ENCODE data around the gene UBE3C.

Gene UBE3C

DNA sequence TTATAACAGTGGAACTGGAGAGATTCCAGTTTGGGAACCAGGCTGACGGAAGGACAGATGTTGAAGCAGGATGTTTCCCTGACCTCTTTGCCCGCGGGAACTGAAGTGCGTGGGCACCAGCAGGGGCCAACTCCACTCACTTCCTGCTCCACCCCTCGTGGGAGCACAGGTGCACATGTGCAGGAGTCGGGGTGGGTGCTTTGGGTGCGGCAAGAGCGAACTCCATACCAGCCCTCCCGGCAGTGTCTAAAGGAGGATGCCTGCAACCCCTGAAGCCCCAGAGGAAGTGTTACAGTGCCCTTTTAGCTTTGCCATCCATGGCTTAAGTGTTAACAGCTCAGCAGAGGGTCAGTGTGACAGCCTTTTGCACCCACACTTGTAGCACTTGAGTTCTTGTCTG, 27.4 kb upstream of the UBE3C start:
- Histone ChIP-seq H3K79me2 (ENCODE audit: control insufficient read depth, low read length) (no peaks in the 10 kb centered on the region), H3K4me1 (ENCODE audit: control insufficient read depth, low read length) (no peaks in the 10 kb centered on the region), H4K20me1 (ENCODE audit: control insufficient read depth, insufficient read depth, low read depth, low read length) (no peaks in the 10 kb centered on the region), H3K4me3 (ENCODE audit: low read length) (no peak overlapping the region), H3K9me3 (ENCODE audit: control insufficient read depth, insufficient read depth, low read length) (peaks cover 16% of the 10 kb centered on the region), H3K9me2 (replicated peaks; ENCODE audit: control insufficient read depth, low read length) (no peaks in the 10 kb centered on the region), H3K36me3 (ENCODE audit: control insufficient read depth, low read length) (no peaks in the 10 kb centered on the region), H3K27me3 (ENCODE audit: control insufficient read depth, low read length) (no peaks in the 10 kb centered on the region), H3K27ac (ENCODE audit: low read depth, low read length) (no peak overlapping the region), H3F3A (ENCODE audit: control insufficient read depth, insufficient read depth) (no peaks in the 10 kb centered on the region), H3K4me2 (ENCODE audit: low read length) (no peak overlapping the region)
- no peak for TF ChIP-seq EZH2phosphoT487 (IDR thresholded peaks at IDR 0.05; ENCODE audit: borderline replicate concordance, low read length)
- TF ChIP-seq, protein P1, sequence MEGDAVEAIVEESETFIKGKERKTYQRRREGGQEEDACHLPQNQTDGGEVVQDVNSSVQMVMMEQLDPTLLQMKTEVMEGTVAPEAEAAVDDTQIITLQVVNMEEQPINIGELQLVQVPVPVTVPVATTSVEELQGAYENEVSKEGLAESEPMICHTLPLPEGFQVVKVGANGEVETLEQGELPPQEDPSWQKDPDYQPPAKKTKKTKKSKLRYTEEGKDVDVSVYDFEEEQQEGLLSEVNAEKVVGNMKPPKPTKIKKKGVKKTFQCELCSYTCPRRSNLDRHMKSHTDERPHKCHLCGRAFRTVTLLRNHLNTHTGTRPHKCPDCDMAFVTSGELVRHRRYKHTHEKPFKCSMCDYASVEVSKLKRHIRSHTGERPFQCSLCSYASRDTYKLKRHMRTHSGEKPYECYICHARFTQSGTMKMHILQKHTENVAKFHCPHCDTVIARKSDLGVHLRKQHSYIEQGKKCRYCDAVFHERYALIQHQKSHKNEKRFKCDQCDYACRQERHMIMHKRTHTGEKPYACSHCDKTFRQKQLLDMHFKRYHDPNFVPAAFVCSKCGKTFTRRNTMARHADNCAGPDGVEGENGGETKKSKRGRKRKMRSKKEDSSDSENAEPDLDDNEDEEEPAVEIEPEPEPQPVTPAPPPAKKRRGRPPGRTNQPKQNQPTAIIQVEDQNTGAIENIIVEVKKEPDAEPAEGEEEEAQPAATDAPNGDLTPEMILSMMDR (IDR thresholded peaks at IDR 0.05; ENCODE audit: low read depth, low read length, poor library complexity, severe bottlenecking): no peak

DNA sequence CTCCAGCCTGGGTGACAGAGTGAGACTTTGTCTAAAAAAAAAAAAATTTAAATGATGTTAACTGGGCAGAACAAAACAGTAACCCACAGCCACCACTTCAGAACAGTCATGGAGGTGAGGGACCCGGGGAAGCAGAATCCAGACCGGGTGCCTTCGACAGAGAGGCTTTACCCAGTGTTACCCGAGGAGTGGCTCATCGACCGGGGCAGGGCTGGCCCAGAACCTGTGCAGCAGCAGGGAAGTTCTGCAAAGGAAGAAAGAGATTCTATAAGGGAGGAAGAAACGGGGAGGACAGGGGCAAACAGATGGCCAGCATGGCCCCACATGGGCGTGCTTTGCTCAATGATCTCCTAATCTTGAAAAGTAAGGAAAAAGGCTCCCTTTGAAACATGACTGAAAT, 26.0 kb upstream of the UBE3C start:
- H3F3A ChIP-seq (ENCODE audit: control insufficient read depth, insufficient read depth): no peaks in the 10 kb centered on the region
- no peaks in the 10 kb centered on the region for H3K9me2 ChIP-seq (replicated peaks; ENCODE audit: control insufficient read depth, low read length)
- no peak overlapping the region for H3K27ac ChIP-seq (ENCODE audit: low read depth, low read length)
- TF ChIP-seq EZH2phosphoT487 (IDR thresholded peaks at IDR 0.05; ENCODE audit: borderline replicate concordance, low read length): no peak
- H3K4me3 ChIP-seq (ENCODE audit: low read length): no peak overlapping the region
- no peaks in the 10 kb centered on the region for H3K4me1 ChIP-seq (ENCODE audit: control insufficient read depth, low read length)
- H3K27me3 ChIP-seq (ENCODE audit: control insufficient read depth, low read length): no peaks in the 10 kb centered on the region
- no peaks in the 10 kb centered on the region for H3K36me3 ChIP-seq (ENCODE audit: control insufficient read depth, low read length)
- H3K4me2 ChIP-seq (ENCODE audit: low read length): no peak overlapping the region
- peaks cover 18% of the 10 kb centered on the region for H3K9me3 ChIP-seq (ENCODE audit: control insufficient read depth, insufficient read depth, low read length)
- H3K79me2 ChIP-seq (ENCODE audit: control insufficient read depth, low read length): no peaks in the 10 kb centered on the region
- no peaks in the 10 kb centered on the region for H4K20me1 ChIP-seq (ENCODE audit: control insufficient read depth, insufficient read depth, low read depth, low read length)

DNA sequence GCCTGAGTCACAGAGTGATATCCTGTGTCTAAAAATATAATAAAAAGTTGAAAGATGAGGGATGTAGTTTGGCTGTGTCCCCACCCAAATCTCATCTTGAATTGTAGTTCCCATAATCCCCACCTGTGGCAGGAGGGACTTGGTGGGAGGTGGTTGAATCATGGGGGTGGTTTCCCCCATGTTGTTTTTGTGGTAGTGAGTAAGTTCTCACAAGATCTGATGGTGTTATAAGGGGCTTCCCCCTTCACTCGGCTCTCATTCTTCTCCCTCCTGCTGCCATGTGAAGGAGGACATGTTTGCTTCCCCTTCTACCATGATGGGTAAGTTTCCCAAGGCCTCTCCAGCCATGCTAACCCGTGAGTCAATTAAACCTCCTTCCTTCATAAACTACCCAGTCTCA, 25.1 kb upstream of the UBE3C start:
- Histone ChIP-seq H3K4me2 (ENCODE audit: low read length) (no peak overlapping the region), H4K20me1 (ENCODE audit: control insufficient read depth, insufficient read depth, low read depth, low read length) (no peaks in the 10 kb centered on the region), H3K36me3 (ENCODE audit: control insufficient read depth, low read length) (no peaks in the 10 kb centered on the region), H3K4me1 (ENCODE audit: control insufficient read depth, low read length) (no peaks in the 10 kb centered on the region), H3K9me2 (replicated peaks; ENCODE audit: control insufficient read depth, low read length) (no peaks in the 10 kb centered on the region), H3K79me2 (ENCODE audit: control insufficient read depth, low read length) (no peaks in the 10 kb centered on the region), H3K27me3 (ENCODE audit: control insufficient read depth, low read length) (no peaks in the 10 kb centered on the region), H3K9me3 (ENCODE audit: control insufficient read depth, insufficient read depth, low read length) (peaks cover 18% of the 10 kb centered on the region), H3F3A (ENCODE audit: control insufficient read depth, insufficient read depth) (no peaks in the 10 kb centered on the region), H3K27ac (ENCODE audit: low read depth, low read length) (no peak overlapping the region), H3K4me3 (ENCODE audit: low read length) (no peak overlapping the region)
- no peak for TF ChIP-seq EZH2phosphoT487 (IDR thresholded peaks at IDR 0.05; ENCODE audit: borderline replicate concordance, low read length)
- TF ChIP-seq, protein P1 (IDR thresholded peaks at IDR 0.05; ENCODE audit: low read depth, low read length, poor library complexity, severe bottlenecking): no peak

DNA sequence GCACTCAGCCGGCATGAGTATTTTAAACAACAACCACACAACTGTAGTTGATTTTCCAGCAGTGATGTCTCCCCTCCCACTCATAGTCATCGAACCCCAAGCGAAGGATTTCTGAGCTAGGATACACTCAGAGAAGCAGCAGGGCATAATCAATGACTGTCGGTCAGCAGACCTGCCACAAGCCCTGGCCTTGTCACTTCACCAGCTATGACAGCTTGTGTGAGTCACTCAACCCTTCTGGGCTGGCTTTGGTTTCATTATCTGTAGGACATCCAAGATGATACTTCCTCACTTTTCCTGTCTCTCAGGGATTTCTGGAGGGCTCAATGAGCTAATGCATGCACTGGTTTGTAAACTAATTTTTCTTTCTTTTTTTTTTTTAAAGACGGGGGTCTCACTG, 22.0 kb upstream of the UBE3C start:
- Histone ChIP-seq H3K9me2 (replicated peaks; ENCODE audit: control insufficient read depth, low read length) (no peaks in the 10 kb centered on the region), H3K27me3 (ENCODE audit: control insufficient read depth, low read length) (no peaks in the 10 kb centered on the region), H3K27ac (ENCODE audit: low read depth, low read length) (no peak overlapping the region), H3K36me3 (ENCODE audit: control insufficient read depth, low read length) (no peaks in the 10 kb centered on the region), H3K9me3 (ENCODE audit: control insufficient read depth, insufficient read depth, low read length) (peaks cover 16% of the 10 kb centered on the region; the same call in 1 of the 2 replicates), H4K20me1 (ENCODE audit: control insufficient read depth, insufficient read depth, low read depth, low read length) (no peaks in the 10 kb centered on the region), H3F3A (ENCODE audit: control insufficient read depth, insufficient read depth) (no peaks in the 10 kb centered on the region), H3K4me1 (ENCODE audit: control insufficient read depth, low read length) (no peaks in the 10 kb centered on the region), H3K4me2 (ENCODE audit: low read length) (no peak overlapping the region), H3K79me2 (ENCODE audit: control insufficient read depth, low read length) (no peaks in the 10 kb centered on the region), H3K4me3 (ENCODE audit: low read length) (no peak overlapping the region)
- TF ChIP-seq, protein P1 (IDR thresholded peaks at IDR 0.05; ENCODE audit: low read depth, low read length, poor library complexity, severe bottlenecking): no peak
- no peak for TF ChIP-seq EZH2phosphoT487 (IDR thresholded peaks at IDR 0.05; ENCODE audit: borderline replicate concordance, low read length)

Measured in DOHH2 (cell line).